Fibroblast of the aortic adventitia (primary cell): ENCODE measurements around the gene DNM2. TPM values are rescaled to one million over a fixed set of nuclear protein-coding genes. Genes with fewer than 3 reads are reported as not detected.

Source experiments
- DNase-seq: peaks from one replicate; pipeline ENCODE4 v3.0.0-alpha.2; 2010; ENCODE audit warnings: low read depth
- H3K4me3 ChIP-seq: 2 replicates; pipeline ENCODE4 v1.5.1; 2011; ENCODE audit warnings: low read depth, mild to moderate bottlenecking, control low read depth, low read length, moderate library complexity
- CTCF ChIP-seq: IDR thresholded peaks from 2 replicates; pipeline ENCODE4 v1.5.1; 2011; ENCODE audit warnings: mild to moderate bottlenecking, low read length, control low read depth, inconsistent platforms; ENCODE audit not compliant: insufficient read depth
- total RNA-seq: library from RNA; depleted of rRNA; stranded (reverse); fragments of >200 nt; gene quantifications from 2 replicates; pipeline ENCODE4 v1.2.3, GENCODE V29; 2012; ENCODE audit warnings: low replicate concordance

Gene DNM2
- total RNA-seq, 1 donor = 83.2 TPM

- H3K4me3 ChIP-seq = no peak overlapping the region
- DNase-seq = no peak
- TF ChIP-seq CTCF = no peak
Observed at GRCh38 chr19:10773969-10774368, 56.1 kb downstream of the DNM2 start.

- DNase-seq = no peak
- no peak overlapping the region for H3K4me3 ChIP-seq
- no peak for TF ChIP-seq CTCF
Observed at GRCh38 chr19:10774893-10775292, 57.0 kb downstream of the DNM2 start.

GRCh38 chr19:10776900-10777650, 59.2 kb downstream of the DNM2 start:
- DNase-seq = no peak
- no peak overlapping the region for H3K4me3 ChIP-seq
- no peak for TF ChIP-seq CTCF

- DNase-seq = peak; percentile 92
- no peak overlapping the region for H3K4me3 ChIP-seq
- TF ChIP-seq CTCF = no peak
Observed at GRCh38 chr19:10780368-10780767, 62.5 kb downstream of the DNM2 start.

GRCh38 chr19:10782795-10783194, 64.9 kb downstream of the DNM2 start:
- TF ChIP-seq CTCF = no peak
- no peak for DNase-seq
- no peak overlapping the region for H3K4me3 ChIP-seq

- no peak for TF ChIP-seq CTCF
- H3K4me3 ChIP-seq = no peak overlapping the region
- no peak for DNase-seq
Observed at GRCh38 chr19:10784257-10784656, 66.4 kb downstream of the DNM2 start.

- no peak for TF ChIP-seq CTCF
- no peak for DNase-seq
- H3K4me3 ChIP-seq = no peak overlapping the region
Observed at GRCh38 chr19:10788146-10788545, 70.3 kb downstream of the DNM2 start.
